CD4-positive, alpha-beta T cell treated with Interleukin-10 for 1 hour (primary cell): ENCODE data around the gene ELF2.
A peak's percentile ranks its signal among the peaks of the same experiment; 100 is the strongest.
"Not testable (repeated sequence)": the region's sequence is repeated elsewhere in the genome, so short reads cannot be mapped to it uniquely, and the experiment has no call there.

Source experiments
- DNase-seq: peaks from one replicate; pipeline ENCODE4 v3.0.0-alpha.2; 2020

ELF2 gene

GRCh38 chr4:139017861-139018260, 159.2 kb downstream of the ELF2 start:
- DNase-seq: no peak

DNA sequence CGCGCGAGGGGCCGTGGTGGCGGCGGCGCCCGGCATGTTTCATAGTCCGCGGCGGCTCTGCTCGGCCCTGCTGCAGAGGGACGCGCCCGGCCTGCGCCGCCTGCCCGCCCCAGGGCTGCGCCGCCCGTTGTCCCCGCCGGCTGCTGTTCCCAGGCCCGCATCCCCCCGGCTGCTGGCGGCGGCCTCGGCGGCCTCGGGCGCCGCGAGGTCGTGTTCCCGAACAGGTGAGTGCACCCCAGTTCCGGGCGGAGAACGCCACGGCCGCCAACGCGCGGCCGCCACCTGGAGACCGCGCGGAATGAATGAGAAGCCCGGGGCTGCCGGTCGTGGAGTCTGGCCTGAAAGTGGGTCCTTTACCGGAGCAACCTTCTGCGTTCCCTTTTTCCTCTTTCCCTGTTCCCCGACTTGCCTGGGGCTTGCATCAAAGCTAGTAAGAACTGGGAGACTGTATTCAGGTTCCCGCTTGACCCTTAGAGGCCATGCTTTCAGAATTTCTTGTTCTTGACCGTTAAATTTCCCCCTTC, 161.0 kb downstream of the ELF2 start:
- no peak for DNase-seq

- DNase-seq: peak; percentile 94
These were observed 161.6 kb downstream of the ELF2 start, which contains the start of gene NOCT for GRCh38 chr4:139015269-139015947. Gene NOCT, plus strand, starts transcription at chr4:139015781. Its CDS starts 201 bp downstream, at chr4:139015982.

GRCh38 chr4:139014371-139015268, 162.4 kb downstream of the ELF2 start:
- DNase-seq: peak; percentile 14

DNA sequence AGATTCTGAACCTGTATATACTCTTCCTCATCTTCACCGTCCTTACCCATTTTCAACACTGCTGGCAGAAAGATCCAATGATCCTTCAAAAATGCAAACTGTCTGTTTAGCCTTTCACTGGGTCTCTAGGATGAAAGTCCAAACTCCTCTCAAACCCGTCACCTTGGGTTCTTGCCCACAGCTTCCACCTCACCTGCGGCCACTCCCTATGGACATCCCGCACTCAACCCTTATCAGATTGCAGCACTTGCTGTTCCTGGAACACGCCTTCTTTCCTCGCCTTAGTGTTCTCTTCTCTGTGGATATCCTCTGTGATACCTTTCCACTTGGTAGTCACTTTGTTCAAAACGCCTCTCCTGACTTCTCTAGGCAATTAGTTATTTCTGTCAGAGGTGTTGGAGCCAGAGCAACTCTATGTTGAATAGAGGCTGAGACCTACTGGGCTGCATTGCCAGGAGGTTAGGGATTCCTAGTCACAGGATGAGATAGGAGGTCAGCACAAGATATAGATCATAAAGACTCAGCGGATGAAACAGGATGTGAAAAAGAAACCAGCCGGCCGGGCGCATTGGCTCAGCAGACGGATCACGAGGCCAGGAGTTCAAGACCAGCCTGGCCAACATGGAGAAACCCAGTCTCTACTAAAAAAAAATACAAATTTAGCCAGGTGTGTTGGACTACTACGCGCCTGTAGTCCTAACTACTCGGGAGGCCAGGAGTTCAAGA, 165.6 kb downstream of the ELF2 start:
- DNase-seq: no peak

- no peak for DNase-seq
These were observed 167.3 kb downstream of the ELF2 start for GRCh38 chr4:139009702-139010101.

GRCh38 chr4:139008278-139008677, 168.7 kb downstream of the ELF2 start:
- DNase-seq: not testable (repeated sequence)

DNA sequence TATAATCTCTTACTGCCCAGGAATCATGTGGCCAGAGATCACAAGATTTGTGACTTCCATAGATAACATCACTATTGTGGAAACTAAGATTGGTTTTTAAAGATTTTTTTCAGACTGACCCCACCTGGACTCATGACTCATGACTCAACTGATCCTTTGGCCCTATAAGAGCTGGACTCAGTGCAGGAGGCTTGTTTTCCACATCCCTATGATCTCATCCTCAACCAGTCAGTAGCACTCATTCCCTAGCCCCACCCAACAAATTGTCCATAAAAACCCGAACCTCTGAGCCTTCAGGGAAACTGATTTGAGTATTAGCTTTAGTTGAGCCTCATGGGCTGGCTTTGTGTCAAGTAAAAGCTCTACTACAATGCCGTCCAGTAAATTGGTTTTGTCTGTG, 169.4 kb downstream of the ELF2 start:
- DNase-seq: no peak
